Endothelial cell (in vitro differentiated cells): Measurements from ENCODE around the gene GTSE1. TPM values are rescaled to one million over a fixed set of nuclear protein-coding genes. Genes with fewer than 3 reads are reported as not detected.

Experiments
- DNase-seq: peaks from one replicate; pipeline ENCODE4 v3.0.0; 2021; ENCODE audit warnings: low spot score
- H3K27ac Mint-ChIP-seq: one replicate; pipeline ENCODE4 v1.8.0; 2021; ENCODE audit warnings: mixed read lengths, inconsistent platforms; ENCODE audit not compliant: unreplicated experiment
- H3K27me3 Mint-ChIP-seq: one replicate; pipeline ENCODE4 v1.8.0; 2021; ENCODE audit warnings: mild to moderate bottlenecking, moderate library complexity, mixed read lengths, inconsistent platforms; ENCODE audit not compliant: unreplicated experiment
- H3K36me3 Mint-ChIP-seq: one replicate; pipeline ENCODE4 v1.8.0; 2021; ENCODE audit warnings: mild to moderate bottlenecking, low read depth, mixed read lengths, inconsistent platforms; ENCODE audit not compliant: unreplicated experiment
- H3K4me1 Mint-ChIP-seq: one replicate; pipeline ENCODE4 v1.8.0; 2021; ENCODE audit warnings: mild to moderate bottlenecking, mixed read lengths, inconsistent platforms; ENCODE audit not compliant: unreplicated experiment
- H3K4me3 Mint-ChIP-seq: one replicate; pipeline ENCODE4 v1.8.0; 2021; ENCODE audit warnings: mild to moderate bottlenecking, mixed read lengths, inconsistent platforms; ENCODE audit not compliant: unreplicated experiment
- H3K9me3 Mint-ChIP-seq: one replicate; pipeline ENCODE4 v1.8.0; 2021; ENCODE audit warnings: mixed read lengths, inconsistent platforms; ENCODE audit not compliant: unreplicated experiment
- CTCF ChIP-seq: fragments of 200-600 bp; sonication (generic); IDR thresholded peaks from one replicate; pipeline ENCODE4 v1.5.0; 2021; ENCODE audit warnings: antibody characterized with exemption; ENCODE audit not compliant: unreplicated experiment
- total RNA-seq: library from RNA; stranded (reverse); fragmentation: NEBNext Ultra II Directional; extraction: Animal tissue kit (Norgen Biotek cat#: 25700); gene quantifications from one replicate; pipeline ENCODE4 v1.2.1, GENCODE V29; 2021; ENCODE audit not compliant: unreplicated experiment

Gene GTSE1
- total RNA-seq, 1 donor from 2014 or later: 8.2 TPM

- DNase-seq: no peak
- no peak for TF ChIP-seq CTCF
- Mint-ChIP-seq H3K4me1 (peaks cover 10% of the 10 kb centered on the region), H3K27me3 (peaks cover 17% of the 10 kb centered on the region), H3K9me3 (peaks cover 4% of the 10 kb centered on the region), H3K27ac (no peak overlapping the region), H3K36me3 (peaks cover 14% of the 10 kb centered on the region), H3K4me3 (peak overlapping the region; percentile 65)
Measured at GRCh38 chr22:46374663-46375474, 78.2 kb downstream of the GTSE1 start.

GRCh38 chr22:46376111-46376510 lies 79.4 kb downstream of the GTSE1 start:
- Mint-ChIP-seq H3K27ac (peak overlapping the region; percentile 11), H3K36me3 (peaks cover 14% of the 10 kb centered on the region), H3K4me1 (peaks cover 10% of the 10 kb centered on the region), H3K4me3 (peak overlapping the region; percentile 37), H3K9me3 (peaks cover 4% of the 10 kb centered on the region), H3K27me3 (peaks cover 14% of the 10 kb centered on the region)
- DNase-seq: no peak
- TF ChIP-seq CTCF: no peak

GRCh38 chr22:46376908-46377524 lies 80.3 kb downstream of the GTSE1 start:
- TF ChIP-seq CTCF: no peak
- Mint-ChIP-seq H3K36me3 (peaks cover 14% of the 10 kb centered on the region), H3K4me1 (peaks cover 10% of the 10 kb centered on the region), H3K9me3 (peaks cover 4% of the 10 kb centered on the region), H3K4me3 (no peak overlapping the region), H3K27ac (no peak overlapping the region), H3K27me3 (peaks cover 13% of the 10 kb centered on the region)
- no peak for DNase-seq

- no peak for DNase-seq
- Mint-ChIP-seq H3K4me3 (no peak overlapping the region), H3K27ac (no peak overlapping the region), H3K4me1 (peaks cover 10% of the 10 kb centered on the region), H3K27me3 (peaks cover 13% of the 10 kb centered on the region), H3K9me3 (peaks cover 4% of the 10 kb centered on the region), H3K36me3 (peaks cover 19% of the 10 kb centered on the region)
- no peak for TF ChIP-seq CTCF
Measured at GRCh38 chr22:46377525-46378425, 81.1 kb downstream of the GTSE1 start.
